C4-2B (cell line): Measurements from ENCODE around the gene THEM4.
A peak's percentile ranks its signal among the peaks of the same experiment; 100 is the strongest.

Experiments
- H3K27ac ChIP-seq: fragments of 450-650 bp; 2 replicates; pipeline ENCODE4 v1.5.1; 2017
- CTCF ChIP-seq: fragments of 450-650 bp; conservative IDR thresholded peaks from 2 replicates; pipeline ENCODE4 v1.5.1; 2017; ENCODE audit warnings: mild to moderate bottlenecking
- ZFX ChIP-seq: fragments of 450-650 bp; IDR thresholded peaks from 2 replicates; pipeline ENCODE4 v1.6.1; 2017

THEM4 gene

DNA sequence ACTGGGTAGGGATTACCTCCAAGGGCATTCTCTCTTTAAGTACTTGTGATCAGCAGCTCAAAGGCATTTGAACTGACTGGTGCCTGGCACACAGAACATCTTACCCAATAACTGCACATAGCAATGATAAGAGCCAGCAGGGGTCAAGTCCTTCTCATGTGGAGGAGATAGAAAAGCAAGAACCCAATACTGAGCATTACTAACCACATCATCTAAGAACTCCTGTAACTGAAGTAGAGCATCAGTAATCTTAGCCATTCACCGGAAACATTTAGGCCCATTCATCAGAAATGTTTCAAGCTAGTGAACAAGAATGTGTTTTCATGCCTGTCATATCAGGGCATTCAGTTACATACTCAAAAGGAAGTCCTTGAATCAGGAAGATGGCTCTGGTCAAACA lies 33.6 kb upstream of the THEM4 start:
- no peak for TF ChIP-seq CTCF
- H3K27ac ChIP-seq, result no peak overlapping the region

- TF ChIP-seq CTCF, result no peak
- H3K27ac ChIP-seq, result no peak overlapping the region
Measured at GRCh38 chr1:151940541-151940940, 31.2 kb upstream of the THEM4 start.

DNA sequence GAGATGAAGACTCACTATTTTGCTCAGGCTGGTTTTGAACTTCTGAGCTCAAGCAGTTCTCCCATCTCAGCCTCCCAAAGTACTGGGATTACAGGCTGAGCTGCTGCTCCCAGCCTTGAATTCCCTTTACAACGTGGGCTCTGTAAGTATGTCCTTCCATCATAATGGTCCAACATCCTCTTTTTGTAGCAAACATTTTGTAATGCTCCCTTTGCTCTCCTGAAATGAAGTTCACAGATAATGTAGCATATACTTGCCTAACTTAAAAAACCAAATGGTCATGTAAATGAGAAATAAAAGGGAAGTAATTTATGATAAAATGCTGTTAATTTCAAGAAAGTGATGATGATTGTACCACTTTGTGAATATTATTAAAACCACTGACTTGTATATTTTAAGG lies 30.5 kb upstream of the THEM4 start:
- TF ChIP-seq CTCF (no peak), ZFX (no peak)
- H3K27ac ChIP-seq, result no peak overlapping the region

DNA sequence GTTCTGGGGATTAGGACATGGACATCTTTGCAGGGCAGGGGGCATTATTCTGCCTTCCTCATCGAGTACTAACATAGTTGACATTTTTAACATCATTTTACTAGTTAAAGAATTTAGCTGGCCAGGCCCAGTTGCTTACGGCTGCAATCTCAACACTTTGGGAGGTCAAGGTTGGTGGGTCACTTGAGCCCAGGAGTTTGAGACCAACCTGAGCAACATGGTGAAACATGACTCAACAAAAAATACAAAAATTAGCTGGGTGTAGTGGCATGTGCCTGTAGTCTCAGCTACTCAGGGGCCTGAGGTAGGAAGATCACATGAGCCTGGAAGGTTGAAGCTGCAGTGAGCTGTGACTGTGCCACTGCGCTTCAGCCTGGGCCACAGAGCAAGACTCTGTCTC lies 29.8 kb upstream of the THEM4 start:
- no peak overlapping the region for H3K27ac ChIP-seq
- TF ChIP-seq CTCF (no peak), ZFX (no peak)

GRCh38 chr1:151936653-151937052 lies 27.3 kb upstream of the THEM4 start:
- no peak for TF ChIP-seq CTCF
- TF ChIP-seq ZFX, result no peak

DNA sequence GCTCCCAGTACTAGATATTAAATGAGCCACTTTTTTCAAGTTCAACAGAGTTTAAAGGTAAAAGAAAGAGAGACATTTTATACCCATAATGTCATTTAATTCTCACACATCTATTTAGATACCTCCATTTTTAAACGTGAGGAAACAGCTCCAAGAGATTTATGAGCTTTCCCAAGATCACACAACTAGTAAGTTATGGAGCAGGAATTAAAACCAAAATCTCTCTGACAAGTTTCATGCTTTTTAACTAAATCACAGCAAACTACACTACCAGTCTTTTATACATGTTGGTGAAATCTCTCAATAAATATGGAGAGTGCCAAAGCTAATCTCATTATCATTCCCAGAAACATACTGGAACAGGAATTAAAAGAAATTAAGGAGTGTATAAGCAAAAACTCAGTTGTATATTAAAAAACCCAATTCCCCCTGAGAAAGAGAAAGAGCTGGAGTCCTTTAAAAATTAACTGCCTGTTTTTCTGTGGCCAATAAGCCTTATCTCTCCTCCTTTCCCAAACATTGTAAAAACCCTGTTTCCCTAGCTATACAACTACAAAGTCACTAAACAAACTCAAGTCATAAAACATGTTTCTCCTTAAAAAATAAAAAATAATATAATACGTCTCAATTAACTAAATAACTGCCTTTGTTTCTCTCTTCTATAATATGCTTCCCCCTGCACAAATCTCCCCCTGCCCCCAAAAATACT lies 26.7 kb upstream of the THEM4 start:
- TF ChIP-seq ZFX (no peak), CTCF (no peak)
- H3K27ac ChIP-seq, result peak overlapping the region; percentile 12; the same call in 1 of the 2 replicates

More at GRCh38 chr1:151936653-151937052, 27.3 kb upstream of the THEM4 start:
- no peak overlapping the region for H3K27ac ChIP-seq

GRCh38 chr1:151935154-151935553 lies 25.8 kb upstream of the THEM4 start:
- no peak for TF ChIP-seq ZFX
- TF ChIP-seq CTCF, result no peak
- H3K27ac ChIP-seq, result peak overlapping the region; percentile 12; the same call in 1 of the 2 replicates
